NCI-H2227 treated with DMSO at 0.1 percent for 48 hours (cell line): ENCODE results near the gene NLRP6.
"Not testable (repeated sequence)": the region's sequence is repeated elsewhere in the genome, so short reads cannot be mapped to it uniquely, and the experiment has no call there.

Experiments
- DNase-seq: peaks from one replicate; lab custom pipeline; 2025; lab: John Stamatoyannopoulos, UW

The NLRP6 gene

GRCh38 chr11:256952-257737 is 21.1 kb upstream of the NLRP6 start:
- no peak for DNase-seq

GRCh38 chr11:257766-258493 is 20.3 kb upstream of the NLRP6 start:
- no peak for DNase-seq

GRCh38 chr11:259413-259812 is 18.8 kb upstream of the NLRP6 start:
- DNase-seq, result no peak

- DNase-seq, result no peak
Measured at GRCh38 chr11:261624-262023, 16.6 kb upstream of the NLRP6 start.

- DNase-seq, result no peak
Measured at GRCh38 chr11:266676-267439, 11.3 kb upstream of the NLRP6 start.

- DNase-seq, result no peak
Measured at GRCh38 chr11:267491-267994, 10.7 kb upstream of the NLRP6 start.

GRCh38 chr11:268716-269145 is 9.5 kb upstream of the NLRP6 start:
- DNase-seq, result not testable (repeated sequence)

GRCh38 chr11:269146-269890 is 8.9 kb upstream of the NLRP6 start:
- no peak for DNase-seq

GRCh38 chr11:270451-271318 is 7.5 kb upstream of the NLRP6 start:
- DNase-seq, result no peak

- DNase-seq, result no peak
Measured at GRCh38 chr11:271319-271715, 6.9 kb upstream of the NLRP6 start.

- no peak for DNase-seq
Measured at GRCh38 chr11:272195-272930, 5.8 kb upstream of the NLRP6 start.

GRCh38 chr11:272931-273198 is 5.3 kb upstream of the NLRP6 start:
- no peak for DNase-seq

GRCh38 chr11:276219-276618 is 2.0 kb upstream of the NLRP6 start:
- no peak for DNase-seq

GRCh38 chr11:279040-279965 is 1.1 kb downstream of the NLRP6 start:
- DNase-seq, result no peak

- no peak for DNase-seq
Measured at GRCh38 chr11:279966-280705, 1.9 kb downstream of the NLRP6 start.

GRCh38 chr11:280706-281485 is 2.7 kb downstream of the NLRP6 start:
- DNase-seq, result no peak

GRCh38 chr11:281486-282161 is 3.4 kb downstream of the NLRP6 start:
- no peak for DNase-seq
